ENCODE results near the gene CDC42BPG.

CDC42BPG gene
- 11.1 to 25.8 reads per million in 2 donors for total RNA-seq

DNA sequence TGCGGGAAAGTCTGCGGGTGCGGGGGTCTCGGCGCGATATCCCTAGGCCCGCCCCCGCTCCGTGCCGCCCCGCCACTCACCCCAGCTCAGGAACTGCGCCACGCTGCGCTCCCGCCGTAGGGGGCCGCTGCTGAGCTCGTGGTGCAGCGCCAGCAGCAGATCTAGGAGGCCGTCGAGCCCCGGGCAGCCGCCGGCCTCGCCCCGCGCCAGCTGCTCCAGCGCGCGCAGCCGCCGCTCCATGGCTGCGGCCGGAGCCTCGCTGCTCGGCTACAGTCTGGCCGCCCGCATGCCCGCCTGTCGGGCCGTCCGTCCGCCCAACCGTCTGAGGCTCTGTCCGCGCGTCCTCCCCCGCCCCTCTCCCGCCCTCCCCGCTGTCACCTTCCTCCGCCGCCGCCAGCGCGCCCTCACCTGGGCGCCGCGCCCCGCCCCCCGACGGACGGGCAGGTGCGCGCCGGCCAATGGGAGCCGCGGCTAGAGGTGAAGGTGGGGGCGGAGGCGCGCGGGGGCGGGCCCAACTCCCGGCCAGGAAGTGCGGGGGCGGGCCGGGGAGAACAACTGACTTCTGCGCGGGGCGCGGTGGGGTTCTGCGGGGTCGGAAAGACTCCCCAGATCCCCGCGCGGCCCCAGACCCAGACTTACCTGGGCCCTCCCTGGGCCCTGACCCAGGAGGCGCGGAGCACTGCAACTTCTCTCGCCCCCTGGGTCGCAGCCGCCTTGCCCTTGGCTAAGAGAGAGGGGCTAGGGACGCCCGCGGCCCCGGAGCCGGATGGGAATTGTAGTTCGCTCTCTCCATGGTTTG is at the start of gene CDC42BPG:
Gene CDC42BPG, minus strand, starts transcription at position 324 of the 799 bp plus-strand sequence. Its CDS starts 84 bp downstream, at position 240.
- peak; percentile 65 for DNase-seq

- no peak for DNase-seq
Observed at GRCh38 chr11:64893194-64894069, 49.0 kb upstream of the CDC42BPG start.

DNA sequence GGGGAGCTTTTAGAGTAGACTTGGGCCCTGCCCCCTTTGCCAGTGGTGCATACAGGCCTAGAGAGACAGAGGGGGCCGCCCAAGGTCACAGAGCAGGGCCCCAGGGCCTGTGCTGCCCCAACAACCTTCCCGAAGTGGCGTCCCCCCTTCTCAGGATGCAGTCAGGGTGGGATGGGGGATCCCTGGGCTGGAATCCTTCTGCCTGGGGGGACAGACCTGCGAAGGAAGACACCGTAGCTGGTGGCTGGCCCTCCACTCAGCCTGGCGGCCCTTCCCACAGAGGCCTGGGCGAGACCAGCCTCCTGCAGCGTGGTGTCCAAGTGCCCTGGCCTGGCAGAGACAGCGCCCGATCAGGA is 48.4 kb upstream of the CDC42BPG start:
- no peak for DNase-seq

- no peak for DNase-seq
Observed at GRCh38 chr11:64892411-64892831, 48.0 kb upstream of the CDC42BPG start.

- no peak for DNase-seq
Observed at GRCh38 chr11:64891880-64892279, 47.4 kb upstream of the CDC42BPG start.

DNA sequence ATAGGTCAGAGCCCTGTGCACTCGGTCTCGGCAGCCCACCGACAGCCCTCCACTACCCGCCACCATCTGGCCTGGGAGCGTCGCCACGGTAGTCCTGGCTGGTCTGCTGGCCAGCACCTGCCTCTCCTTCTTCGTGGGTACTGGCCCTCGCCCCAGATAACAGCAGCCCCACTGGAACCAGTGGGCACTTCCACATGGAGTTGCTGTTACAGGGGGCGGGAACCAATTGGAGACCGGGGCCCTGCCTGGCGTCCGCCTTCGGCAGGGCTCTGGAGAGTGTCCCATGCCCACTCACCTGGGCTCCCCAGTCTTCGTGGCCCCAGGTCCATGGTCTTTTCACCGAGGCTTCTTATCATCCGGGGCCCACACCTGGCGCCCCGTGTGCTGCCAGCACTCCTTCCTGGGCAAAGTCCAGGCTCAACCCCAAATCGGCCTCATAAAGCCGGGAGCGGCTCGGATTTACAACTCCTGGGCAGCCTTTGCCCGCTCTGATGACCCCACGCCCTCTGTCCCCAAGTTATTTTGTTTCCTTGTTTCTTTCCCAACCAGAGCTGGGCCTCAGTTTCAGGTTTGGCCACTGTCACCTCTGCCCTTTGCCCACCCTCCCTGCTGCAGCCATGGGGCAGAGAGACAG is 46.9 kb upstream of the CDC42BPG start:
- no peak for DNase-seq

DNA sequence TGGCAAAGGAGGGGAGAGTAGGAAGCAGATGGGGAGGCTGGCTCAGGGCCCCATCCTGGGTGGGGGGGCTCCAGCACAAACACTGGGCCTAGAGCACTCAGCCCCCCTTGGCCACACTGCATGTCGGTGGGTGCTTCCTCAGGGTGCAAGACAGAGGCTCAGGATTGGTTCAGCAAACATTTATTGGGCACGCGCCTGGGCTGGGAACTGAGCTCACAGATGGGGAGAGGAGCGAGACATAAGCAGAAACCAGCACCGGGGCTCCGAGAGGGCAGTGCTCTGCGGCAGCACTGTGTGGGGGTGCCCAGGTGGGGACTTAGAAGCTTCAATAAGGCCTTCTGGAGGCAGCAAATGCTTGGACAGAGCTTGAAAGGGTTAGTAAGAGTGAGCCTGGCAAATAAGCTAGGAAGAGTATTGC is 46.1 kb upstream of the CDC42BPG start:
- no peak for DNase-seq

- no peak for DNase-seq
Observed at GRCh38 chr11:64888729-64889511, 44.5 kb upstream of the CDC42BPG start.

DNA sequence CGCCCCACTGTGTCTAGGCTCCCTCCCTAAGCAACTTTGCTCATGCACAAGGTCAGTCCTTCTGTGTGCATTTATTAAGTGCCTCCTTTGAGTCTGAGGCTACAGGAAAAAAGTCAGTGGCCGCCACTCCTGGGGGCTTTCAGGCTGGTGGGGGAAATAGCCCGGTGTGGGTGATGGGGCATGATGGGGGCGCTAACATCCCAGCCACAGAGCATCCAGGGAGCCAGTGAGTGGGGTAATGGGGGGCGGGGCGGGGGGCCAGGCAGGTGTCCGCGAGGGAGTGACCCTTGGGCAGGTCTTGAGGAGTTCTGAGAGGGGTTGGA is 43.9 kb upstream of the CDC42BPG start:
- DNase-seq = no peak

DNA sequence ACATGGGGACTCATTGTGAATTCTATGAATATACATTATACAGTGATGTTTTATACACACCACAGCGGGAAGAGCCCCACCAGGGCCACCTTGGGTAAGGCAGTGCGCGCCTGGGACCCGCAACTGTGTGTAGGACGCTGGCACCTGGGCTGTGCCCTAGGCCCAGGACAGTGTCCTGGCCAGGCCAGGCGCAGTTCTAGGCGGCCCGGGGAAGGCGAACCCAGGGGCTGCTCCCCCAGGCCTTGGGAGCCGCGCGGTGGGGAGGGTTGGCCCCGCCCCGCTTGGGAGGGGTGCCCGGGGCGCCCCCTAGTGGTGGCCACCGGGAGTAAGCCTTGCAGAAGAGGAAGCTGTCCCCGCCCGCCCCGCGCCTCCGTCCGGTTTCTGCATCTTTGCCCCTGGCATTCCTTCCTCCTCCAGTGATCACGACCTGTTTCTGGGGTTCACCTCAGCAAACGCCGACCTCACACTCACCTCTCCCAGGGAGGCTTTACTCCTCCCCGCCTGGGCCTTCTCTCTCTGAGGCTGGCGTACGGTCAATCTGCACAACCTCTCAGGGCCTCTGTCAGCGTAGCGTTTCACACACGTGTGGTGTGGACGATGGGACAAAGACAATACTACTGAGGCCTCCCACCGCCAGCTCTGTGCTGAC is 43.4 kb upstream of the CDC42BPG start:
- peak; percentile 87 for DNase-seq

- no peak for DNase-seq
Observed at GRCh38 chr11:64887234-64887756, 42.8 kb upstream of the CDC42BPG start.

DNA sequence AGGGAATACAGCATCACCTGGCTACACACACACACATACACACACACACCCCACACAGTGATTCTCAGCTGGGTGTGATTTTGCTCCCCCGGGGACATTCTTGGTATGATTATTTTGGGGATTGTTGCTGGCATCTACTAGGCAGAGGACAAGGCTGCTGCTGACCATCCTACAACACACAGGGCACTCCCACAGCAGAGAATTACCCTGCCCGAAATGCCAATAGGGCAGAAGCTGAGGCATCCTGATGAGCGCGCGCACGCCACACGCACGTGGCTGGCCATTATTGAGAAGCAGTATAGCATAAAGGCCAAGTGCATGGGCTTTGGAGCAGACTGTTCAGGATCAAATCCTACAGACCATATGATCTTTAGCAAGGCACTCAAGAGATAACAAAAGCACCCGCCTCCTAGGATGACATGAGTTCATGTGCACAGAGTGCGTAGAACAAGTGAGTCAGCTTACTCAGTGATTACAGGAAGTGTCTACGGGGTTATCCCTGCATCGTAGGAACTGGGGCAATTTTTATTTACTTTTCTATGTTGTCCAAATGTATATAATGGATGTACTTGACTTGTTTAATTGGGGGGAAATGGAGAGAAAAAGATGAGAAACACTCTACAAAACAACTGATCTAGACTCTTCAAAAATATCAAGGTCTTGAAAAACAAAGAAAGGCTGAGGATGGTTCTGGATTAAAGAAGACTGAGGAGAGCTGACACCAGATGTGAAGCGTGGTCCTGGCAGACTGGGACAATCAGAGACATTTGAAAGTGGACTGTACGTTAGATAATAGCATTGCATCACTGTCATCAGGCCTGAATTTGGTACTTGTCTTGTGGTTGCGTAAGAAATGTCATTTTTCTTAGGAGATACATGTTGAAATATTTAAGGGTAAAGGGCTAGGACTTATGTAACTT is 41.2 kb upstream of the CDC42BPG start:
- DNase-seq = no peak

- DNase-seq = no peak
Observed at GRCh38 chr11:64884019-64884418, 39.6 kb upstream of the CDC42BPG start.

GRCh38 chr11:64883575-64883974 is 39.1 kb upstream of the CDC42BPG start:
- no peak for DNase-seq

GRCh38 chr11:64882243-64882642 is 37.8 kb upstream of the CDC42BPG start:
- DNase-seq = no peak

GRCh38 chr11:64881476-64881875 is 37.0 kb upstream of the CDC42BPG start:
- DNase-seq = no peak

GRCh38 chr11:64880240-64881001 is 36.0 kb upstream of the CDC42BPG start:
- no peak for DNase-seq

GRCh38 chr11:64879244-64879900 is 34.9 kb upstream of the CDC42BPG start:
- no peak for DNase-seq

DNA sequence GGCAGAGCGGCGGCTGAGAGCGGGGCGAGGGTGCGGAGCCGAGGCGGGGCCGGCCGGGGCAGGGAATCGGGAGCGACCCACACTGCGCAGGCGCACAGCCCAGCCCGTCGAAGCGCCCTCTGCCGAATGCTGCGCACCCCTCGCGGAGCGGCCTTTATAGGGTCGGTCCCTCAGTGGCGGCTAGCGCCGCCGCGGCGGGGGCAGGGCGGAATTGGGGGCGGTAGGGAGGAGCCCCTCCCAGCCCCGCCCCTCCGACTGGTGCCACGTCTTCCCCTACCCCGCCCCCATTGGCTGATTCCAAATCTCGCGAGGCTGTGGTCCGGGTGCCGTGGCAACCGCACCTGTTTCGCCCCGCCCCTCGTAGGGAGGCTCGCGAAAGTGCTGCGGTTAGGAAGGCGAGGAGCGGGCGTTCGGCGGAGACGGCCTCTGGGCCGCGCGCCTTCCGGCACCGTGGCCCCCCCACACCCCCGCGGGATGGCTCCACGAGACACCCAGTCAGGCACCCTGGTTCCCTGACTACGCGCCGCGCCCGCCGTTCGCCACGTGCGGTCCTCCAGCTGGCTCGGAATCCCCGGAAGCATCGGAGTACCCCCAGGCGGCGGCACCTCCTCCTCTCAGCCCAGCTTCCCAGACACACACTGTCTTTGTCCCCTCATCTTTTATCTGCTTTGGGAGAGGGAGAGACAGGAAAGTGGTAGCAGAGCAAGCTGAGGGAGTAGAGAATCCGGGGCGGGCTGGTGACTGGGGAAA is 34.2 kb upstream of the CDC42BPG start, which contains the start of gene EHD1:
Gene EHD1, minus strand, starts transcription at position 128 of the 750 bp plus-strand sequence. CDS start 157 bp downstream, outside the sequence.
- peak; percentile 100 for DNase-seq

Measured in T-helper 9 cell (primary cell).